Endothelial cell of umbilical vein (primary cell): ENCODE results near the gene DIABLO. TPM values are rescaled to one million over a fixed set of nuclear protein-coding genes. Genes with fewer than 3 reads are reported as not detected.

Experiments
- BruUV-seq: library from RNA; stranded (reverse); fragments of 400-500 nt; replicated peaks from 2 replicates; lab custom pipeline; 2021; lab: Mats Ljungman, UMichigan
- CTCF ChIA-PET: fragments of 300-600, 350-600 bp; sonication (Branson Sonifier 250); formaldehyde crosslinking; loops from one replicate; lab custom pipeline; 2021; ENCODE audit warnings: antibody characterized with exemption, inconsistent platforms; lab: Charles Lee
- POLR2A ChIA-PET: fragments of 300-600, 350-600 bp; sonication (Branson Sonifier 250); formaldehyde crosslinking; loops from one replicate; lab custom pipeline; 2021; ENCODE audit warnings: antibody characterized with exemption, inconsistent platforms; lab: Charles Lee
- DNase-seq: peaks from one replicate; pipeline ENCODE4 v3.0.0-alpha.2; 2011; ENCODE audit warnings: low read depth, low spot score
- FAIRE-seq: peaks from 2 replicates; lab custom pipeline; 2011; peaks lifted over from hg19 to GRCh38; lab: Jason Lieb, UNC
- H2AFZ ChIP-seq: 2 replicates; pipeline ENCODE4 v1.6.0; 2012; ENCODE audit warnings: low read depth, low read length, control low read depth, inconsistent platforms
- H3K27ac ChIP-seq: 2 replicates; pipeline ENCODE4 v1.5.1; 2011; ENCODE audit warnings: low read depth, mild to moderate bottlenecking, control low read depth, low read length, moderate library complexity; ENCODE audit not compliant: insufficient read depth
- H3K27me3 ChIP-seq, 2 experiments: 2 replicates each; pipeline versions ENCODE4 v1.6.0 to v1.6.1; 2011; ENCODE audit warnings: low read length in 2 of 2, mixed read lengths in 1 of 2; ENCODE audit not compliant: control insufficient read depth in 2 of 2, insufficient read depth in 2 of 2
- H3K36me3 ChIP-seq, 2 experiments: 2 replicates in 1 of 2; 3 replicates in 1 of 2; pipeline ENCODE4 v1.5.1; 2011; ENCODE audit warnings: low read length in 2 of 2, mild to moderate bottlenecking in 1 of 2, moderate library complexity in 1 of 2; ENCODE audit not compliant: control insufficient read depth in 2 of 2, insufficient read depth in 2 of 2; ENCODE audit errors: extremely low read depth in 1 of 2
- H3K4me1 ChIP-seq: 3 replicates; pipeline ENCODE4 v1.5.1; 2011; ENCODE audit warnings: mild to moderate bottlenecking, low read length; ENCODE audit not compliant: control insufficient read depth, insufficient read depth; ENCODE audit errors: extremely low read depth
- H3K4me2 ChIP-seq: 2 replicates; pipeline ENCODE4 v1.6.1; 2011; ENCODE audit warnings: low read length, control low read depth, mixed read lengths; ENCODE audit not compliant: insufficient read depth
- H3K4me3 ChIP-seq, 3 experiments: fragments of 200-600 bp in 1 of 3; sonication (generic), shearing (Covaris generic) in 1 of 3; replicated peaks in 1 of 3; 2 replicates each; pipeline ENCODE4 v1.5.1; 2011 to 2016; ENCODE audit warnings: control low read depth in 3 of 3, low read length in 3 of 3, mild to moderate bottlenecking in 2 of 3, inconsistent platforms in 1 of 3, low read depth in 1 of 3, moderate library complexity in 1 of 3; ENCODE audit not compliant: insufficient read depth in 1 of 3
- H3K79me2 ChIP-seq: 2 replicates; pipeline ENCODE4 v1.6.0; 2012; ENCODE audit warnings: low read length, inconsistent platforms; ENCODE audit not compliant: control insufficient read depth, insufficient read depth
- H3K9ac ChIP-seq: replicated peaks from 2 replicates; pipeline ENCODE3; 2011; ENCODE audit warnings: low read length, control low read depth; ENCODE audit not compliant: insufficient read depth; ENCODE audit errors: extremely low read depth
- H3K9me1 ChIP-seq: replicated peaks from 3 replicates; pipeline ENCODE4 v1.6.0; 2011; ENCODE audit warnings: mild to moderate bottlenecking, low read length; ENCODE audit not compliant: control insufficient read depth, insufficient read depth; ENCODE audit errors: extremely low read depth
- H3K9me3 ChIP-seq: replicated peaks from 2 replicates; pipeline ENCODE4 v1.5.1; 2012; ENCODE audit warnings: low read length, inconsistent platforms; ENCODE audit not compliant: control insufficient read depth, insufficient read depth
- H4K20me1 ChIP-seq: replicated peaks from 2 replicates; pipeline ENCODE3; 2011; ENCODE audit warnings: mild to moderate bottlenecking, low read length; ENCODE audit not compliant: control insufficient read depth, insufficient read depth; ENCODE audit errors: extremely low read depth
- CTCF ChIP-seq, 2 donors: IDR thresholded peaks; 1 replicate in 1 of 2; 2 replicates in 1 of 2; pipeline ENCODE4 v1.5.1; 2011; ENCODE audit warnings: low read length in 2 of 2, mild to moderate bottlenecking in 2 of 2, moderate library complexity in 2 of 2, control low read depth in 1 of 2, inconsistent platforms in 1 of 2, low read depth in 1 of 2; ENCODE audit not compliant: insufficient read depth in 1 of 2; ENCODE audit errors: extremely low read depth in 1 of 2
- EZH2 ChIP-seq: IDR thresholded peaks from 2 replicates; pipeline ENCODE4 v1.6.1; 2012; ENCODE audit warnings: borderline replicate concordance, low read depth, mild to moderate bottlenecking, moderate library complexity, low read length, inconsistent platforms; ENCODE audit not compliant: severe bottlenecking
- FOS ChIP-seq: IDR thresholded peaks from 2 replicates; pipeline ENCODE4 v1.6.1; 2011; ENCODE audit warnings: mild to moderate bottlenecking, low read length, moderate library complexity, borderline replicate concordance; ENCODE audit not compliant: insufficient read depth
- GATA2 ChIP-seq: IDR thresholded peaks from 2 replicates; pipeline ENCODE4 v1.7.0; 2011; ENCODE audit warnings: low read depth, mild to moderate bottlenecking, moderate library complexity, mixed read lengths, low read length; ENCODE audit not compliant: insufficient read length, insufficient read depth
- JUN ChIP-seq: IDR thresholded peaks from 2 replicates; pipeline ENCODE4 v1.6.1; 2011; ENCODE audit warnings: borderline replicate concordance, low read depth; ENCODE audit not compliant: insufficient read length, insufficient read depth
- MYC ChIP-seq: IDR thresholded peaks from one replicate; pipeline ENCODE4 v1.6.1; 2011; ENCODE audit warnings: mild to moderate bottlenecking, low read depth, low read length
- POLR2A ChIP-seq: IDR thresholded peaks from 2 replicates; pipeline ENCODE4 v1.6.1; 2012; ENCODE audit warnings: low read depth, mild to moderate bottlenecking, control low read depth, low read length
- POLR2AphosphoS5 ChIP-seq: IDR thresholded peaks from 2 replicates; pipeline ENCODE4 v1.6.1; 2012; ENCODE audit warnings: low read depth, mild to moderate bottlenecking, control low read depth, low read length, moderate library complexity; ENCODE audit not compliant: insufficient read depth
- dilution Hi-C: fragments of 300-500 bp; cut with MboI; formaldehyde crosslinking; loops from one replicate; pipeline ENCODE4 v1.15.0; 2019; ENCODE audit warnings: low sequenced_read_pairs; ENCODE audit not compliant: extremely low pct_ligation_motif_present
- intact Hi-C: fragments of 100-400 bp; cut with micrococcal nuclease; formaldehyde crosslinking; loops from one replicate; pipeline ENCODE4 v1.10.0; 2022
- polyA plus RNA-seq, 4 experiments: library from polyadenylated mRNA; depleted of rRNA in 3 of 4; stranded (reverse) in 3 of 4; unstranded in 1 of 4; fragments of >200 nt; gene quantifications; 2 replicates each; pipeline versions ENCODE4 v1.2.1 to v1.2.3, GENCODE V29; 2011 to 2012; ENCODE audit warnings: missing spikeins in 1 of 4
- total RNA-seq: library from RNA; stranded (reverse); gene quantifications from 2 replicates; pipeline ENCODE4 v1.2.3, GENCODE V29; 2021
- TF ChIP-seq, protein P1 (sequence below): IDR thresholded peaks from 2 replicates; pipeline ENCODE4 v1.6.1; 2011; ENCODE audit not compliant: insufficient read depth, insufficient read length

The DIABLO gene
- total and polyA plus RNA-seq, 2 donors (not counting 3 experiments of a cell fraction or from before 2014, with no cell fraction given): 49.9 to 55.4 TPM

- no peak for TF ChIP-seq POLR2A
- TF ChIP-seq, protein P1, sequence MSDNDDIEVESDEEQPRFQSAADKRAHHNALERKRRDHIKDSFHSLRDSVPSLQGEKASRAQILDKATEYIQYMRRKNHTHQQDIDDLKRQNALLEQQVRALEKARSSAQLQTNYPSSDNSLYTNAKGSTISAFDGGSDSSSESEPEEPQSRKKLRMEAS: no peak
- no peak for TF ChIP-seq MYC
- no peak for TF ChIP-seq POLR2AphosphoS5
- no peak for TF ChIP-seq GATA2
- TF ChIP-seq JUN: no peak
- TF ChIP-seq FOS: no peak
- TF ChIP-seq CTCF (IDR thresholded peaks at IDR 0.05; ENCODE audit: extremely low read depth in 1 of 2, insufficient read depth in 1 of 2, low read depth in 1 of 2, low read length in 2 of 2): no peak
- TF ChIP-seq EZH2: no peak
- dilution Hi-C loops: no loop called here
- no TSS peak for BruUV-seq
- DNase-seq (no peak), FAIRE-seq (no peak)
- POLR2A ChIA-PET: no interaction called here
- H3K4me3 ChIP-seq: no peak overlapping the region
- no peaks in the 10 kb centered on the region for H3K36me3 ChIP-seq
- CTCF ChIA-PET: no interaction called here
- no peak overlapping the region for H3K27ac ChIP-seq
- no peaks in the 10 kb centered on the region for H4K20me1 ChIP-seq
- no peaks in the 10 kb centered on the region for H3K4me1 ChIP-seq
- no peaks in the 10 kb centered on the region for H3K9me3 ChIP-seq
- intact Hi-C loops: no loop called here
- H2AFZ ChIP-seq: no peak overlapping the region
- H3K27me3 ChIP-seq: peaks cover 0 to 3% of the 10 kb centered on the region in 2 experiments
- no peaks in the 10 kb centered on the region for H3K79me2 ChIP-seq
- H3K9me1 ChIP-seq: no peaks in the 10 kb centered on the region
- H3K9ac ChIP-seq: no peak overlapping the region
- H3K4me2 ChIP-seq: no peak overlapping the region
Measured at GRCh38 chr12:122168492-122168891, 57.4 kb downstream of the DIABLO start.
